NCI-H146 treated with DMSO at 0.1 percent for 48 hours (cell line): ENCODE data around the gene TBC1D9.

Experiments used
- DNase-seq: peaks from one replicate; lab custom pipeline; 2025; ENCODE audit not compliant: unreplicated experiment; lab: John Stamatoyannopoulos, UW

TBC1D9 gene

DNA sequence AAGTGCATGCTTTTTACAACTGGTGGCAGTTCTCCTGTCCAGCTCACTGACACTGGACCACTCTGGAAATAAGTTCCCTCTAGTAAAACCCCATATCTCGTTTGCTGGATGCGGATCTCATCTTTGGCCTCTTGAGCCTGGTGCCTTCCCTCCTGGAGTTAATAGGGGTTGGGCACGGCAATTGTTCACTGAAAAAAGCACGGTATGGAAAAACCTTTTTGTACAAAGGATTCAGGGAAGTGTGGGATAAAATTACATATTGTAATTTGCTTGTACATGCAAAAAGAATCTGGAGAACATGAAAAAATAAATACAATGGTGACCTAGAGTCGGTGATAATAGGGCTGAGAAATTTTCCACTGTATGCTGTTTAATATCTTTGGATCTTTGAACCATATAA is 30.6 kb downstream of the TBC1D9 start:
- no peak for DNase-seq

DNA sequence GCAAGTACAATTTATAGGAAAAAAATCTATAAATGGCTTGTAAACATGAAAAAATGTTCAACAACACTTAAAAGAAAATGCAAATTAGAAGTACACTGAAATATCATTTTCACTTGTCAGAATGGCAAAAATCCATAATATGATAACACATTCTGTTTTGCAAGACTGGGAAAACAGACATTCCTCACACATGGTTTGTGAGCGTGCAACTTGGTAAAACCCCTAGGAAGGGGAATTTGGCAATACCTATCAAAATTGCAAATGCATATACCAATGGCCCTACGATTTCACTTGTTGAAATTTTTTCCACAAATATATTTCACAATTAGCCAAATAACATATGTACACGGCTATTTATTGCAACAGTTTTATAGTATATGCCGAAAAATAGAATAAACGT is 31.4 kb downstream of the TBC1D9 start:
- DNase-seq: no peak

DNA sequence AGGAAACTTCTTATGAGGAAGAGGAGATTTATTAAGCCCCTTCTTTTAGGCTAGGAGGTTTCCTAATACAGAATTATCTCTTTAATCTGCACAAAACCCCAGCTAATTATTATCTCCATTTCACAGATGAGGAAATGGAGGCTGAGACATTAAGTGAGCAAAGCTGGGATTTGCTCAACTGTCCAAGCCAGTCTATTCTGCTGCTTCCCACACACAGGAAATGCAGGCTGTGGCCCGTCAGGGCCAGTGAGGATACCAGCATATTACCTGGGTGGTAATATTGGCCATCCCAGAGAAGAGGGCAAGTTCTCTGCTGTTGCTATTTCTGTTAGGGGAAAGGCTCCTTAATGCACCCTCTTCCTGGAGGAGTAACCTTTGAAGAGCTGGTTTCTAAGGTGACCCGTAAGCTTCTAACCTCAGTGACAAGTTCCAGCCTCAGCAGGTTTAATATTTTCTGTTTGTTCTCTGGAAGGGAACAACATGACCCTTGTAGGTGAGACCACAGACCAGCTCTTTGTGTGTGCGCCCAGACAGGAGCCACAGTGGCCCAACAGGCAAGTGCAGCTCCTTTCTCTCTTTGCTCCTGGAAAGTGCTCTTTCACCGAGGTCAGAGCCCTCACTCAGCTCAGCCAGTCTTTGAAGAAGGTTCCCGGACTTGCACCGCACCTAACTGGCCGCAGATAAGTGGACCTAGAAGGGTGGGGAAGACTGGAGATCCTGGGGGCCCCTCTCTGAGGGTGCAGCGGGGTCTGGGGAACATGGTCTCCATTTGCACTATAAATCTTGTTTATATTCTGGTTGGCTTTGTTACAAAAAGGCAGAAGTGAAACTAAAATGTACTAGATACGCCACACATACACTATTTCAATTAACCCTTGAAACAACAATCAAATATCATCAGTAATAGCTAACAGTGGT is 35.5 kb downstream of the TBC1D9 start:
- DNase-seq: no peak

DNA sequence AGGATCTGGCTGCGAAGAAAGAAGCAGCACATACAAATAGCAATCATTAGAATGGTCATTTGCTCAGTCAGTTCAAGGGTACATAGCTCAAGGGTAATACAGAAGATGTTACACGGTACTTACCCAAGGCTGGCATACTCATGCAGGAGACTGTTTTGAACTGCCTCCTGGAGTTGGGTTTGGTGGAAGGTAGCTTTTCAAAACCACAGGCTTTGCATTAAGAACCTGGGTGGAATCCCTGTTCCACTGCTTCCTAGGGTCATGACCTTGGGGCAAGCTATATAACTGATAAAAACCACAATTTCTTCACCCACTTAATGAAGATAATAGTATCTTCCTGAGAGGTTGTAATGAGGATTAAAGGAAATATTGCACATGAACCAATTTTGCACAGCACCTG is 36.5 kb downstream of the TBC1D9 start:
- DNase-seq: no peak

DNA sequence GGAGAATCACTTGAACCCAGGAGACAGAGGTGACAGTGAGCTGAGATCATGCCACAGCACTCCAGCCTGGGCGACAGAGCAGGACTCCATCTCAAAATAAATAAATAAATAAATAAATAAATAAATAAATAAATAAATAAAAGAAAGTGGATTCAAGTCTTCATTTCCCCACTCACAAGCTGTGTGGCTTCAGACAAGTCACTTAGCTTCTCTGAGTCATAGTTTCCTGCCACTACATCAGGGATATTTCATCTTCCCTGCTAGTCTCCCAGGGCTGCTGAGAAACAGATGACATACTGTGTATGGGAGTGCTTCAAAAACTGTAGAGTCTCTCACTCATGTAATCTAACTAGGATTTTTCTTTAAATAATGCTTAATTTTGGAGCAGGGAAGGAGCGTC is 37.2 kb downstream of the TBC1D9 start:
- no peak for DNase-seq

DNA sequence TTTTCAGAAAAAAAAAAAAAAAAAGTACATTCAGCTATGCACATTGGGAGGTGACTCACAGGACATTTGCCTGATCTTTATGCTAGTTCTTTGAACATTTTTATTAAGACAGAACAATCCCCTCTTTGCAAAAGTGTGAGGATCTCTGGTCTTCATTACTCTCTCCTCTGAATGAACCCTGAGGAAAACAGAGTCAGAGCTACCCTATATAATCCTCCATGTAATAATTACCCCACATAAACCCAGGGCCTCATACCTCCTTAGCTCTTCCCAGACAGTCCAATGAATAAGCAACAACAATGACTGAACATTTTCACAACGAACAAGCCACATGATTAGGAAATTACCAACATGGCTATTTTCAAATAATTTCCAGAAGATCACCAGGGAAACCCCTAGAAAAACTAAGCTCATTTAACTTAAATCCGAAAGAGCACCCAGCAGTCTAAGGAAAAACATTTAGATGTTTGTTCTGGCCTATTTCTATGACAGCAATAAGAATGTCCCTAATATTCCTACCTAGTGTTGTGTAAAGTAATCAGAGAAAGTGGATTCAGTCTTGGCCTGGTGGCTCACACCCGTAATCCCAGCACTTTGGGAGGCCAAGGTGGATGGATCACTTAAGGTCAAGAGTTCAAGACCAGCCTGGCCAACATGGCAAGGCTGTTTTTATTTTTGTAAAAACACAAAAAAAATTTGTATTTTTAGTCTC is 37.8 kb downstream of the TBC1D9 start:
- no peak for DNase-seq

DNA sequence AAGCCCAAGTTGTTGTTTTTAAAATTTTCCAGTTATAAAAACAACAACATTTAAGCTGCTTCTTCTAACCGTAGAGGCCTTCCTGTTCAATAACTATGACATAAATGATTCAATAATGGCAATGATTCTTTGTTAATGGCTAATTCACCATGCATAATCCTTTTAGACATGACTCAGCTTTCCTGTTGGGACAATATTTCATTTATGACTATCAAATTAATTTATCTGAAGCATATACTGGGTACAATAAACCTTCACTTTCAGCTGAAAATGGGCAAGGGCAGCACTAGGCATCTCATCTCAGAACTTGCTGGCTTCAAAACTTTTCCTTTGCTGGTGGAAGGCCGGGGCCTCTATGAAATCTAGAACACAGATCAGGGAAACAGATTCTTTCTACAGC is 38.9 kb downstream of the TBC1D9 start:
- DNase-seq: no peak

DNA sequence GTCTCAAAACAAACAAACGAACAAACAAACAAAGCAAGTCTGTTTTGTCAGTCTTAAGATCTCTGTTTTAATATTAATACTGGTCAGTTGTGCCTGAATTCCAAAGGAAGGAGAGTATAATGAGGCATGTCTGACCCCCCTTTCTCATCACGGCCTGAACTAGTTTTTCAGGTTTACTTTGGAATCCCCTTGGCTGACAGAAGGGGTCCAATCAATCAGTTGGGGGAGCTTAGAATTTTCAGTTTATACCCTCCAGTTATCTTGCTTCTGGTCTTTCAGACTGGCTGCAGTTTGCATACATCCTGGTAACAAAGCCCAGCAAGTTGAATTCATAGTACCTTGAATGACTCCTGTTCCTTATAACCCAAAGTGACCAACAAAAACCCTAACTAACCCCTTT is 41.1 kb downstream of the TBC1D9 start:
- no peak for DNase-seq

DNA sequence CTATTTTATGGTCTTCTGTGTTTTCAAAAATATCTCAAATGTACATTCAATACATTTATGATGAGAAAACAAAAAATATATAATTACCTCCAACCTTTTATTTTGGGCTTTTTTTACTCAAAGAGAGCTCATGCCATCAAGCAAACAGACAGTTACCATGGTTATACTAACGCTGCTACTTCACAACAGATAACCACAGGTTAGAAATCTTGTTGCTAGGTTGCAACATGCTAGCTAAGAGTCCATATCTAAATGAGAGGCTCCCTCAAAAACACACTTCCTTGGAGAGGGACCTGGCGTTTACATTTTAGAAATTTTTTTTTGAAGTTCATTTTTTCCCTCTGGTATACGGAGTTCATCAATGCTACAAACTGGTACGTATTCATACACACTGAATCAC is 44.3 kb downstream of the TBC1D9 start:
- DNase-seq: no peak

DNA sequence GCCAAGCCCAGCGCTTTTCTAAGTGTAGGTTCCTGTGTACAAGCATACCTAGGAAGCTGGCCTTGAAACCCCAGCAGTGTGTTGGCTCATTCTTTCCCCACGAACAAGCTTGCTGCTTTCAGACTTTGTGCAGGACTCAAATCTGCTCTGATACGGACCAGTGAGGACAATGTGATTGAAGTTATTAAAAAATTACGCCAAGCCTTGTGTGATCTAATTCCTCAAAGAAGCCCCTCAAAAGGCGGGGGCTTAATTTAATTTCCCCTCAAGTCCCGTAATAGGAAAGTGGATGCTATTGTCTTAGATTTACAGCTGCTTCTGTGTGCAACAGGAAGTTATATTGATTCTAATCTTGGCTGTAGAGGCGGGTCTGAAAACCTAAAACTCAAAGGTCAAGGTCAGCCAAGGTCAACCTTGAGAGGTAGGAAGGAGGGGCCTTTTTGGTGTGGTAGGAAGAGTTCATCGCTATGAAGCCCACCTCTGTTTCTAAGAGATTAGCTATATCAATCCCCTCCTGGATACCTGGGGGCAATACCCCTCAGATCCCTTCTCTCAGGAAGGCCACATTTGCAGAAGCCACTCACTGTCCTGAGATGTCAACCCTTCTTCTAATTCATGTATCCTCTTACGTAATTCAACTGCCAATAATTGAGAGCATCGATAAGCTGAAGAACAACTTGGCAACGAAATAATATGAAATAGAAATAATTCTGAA is 45.1 kb downstream of the TBC1D9 start:
- no peak for DNase-seq

DNA sequence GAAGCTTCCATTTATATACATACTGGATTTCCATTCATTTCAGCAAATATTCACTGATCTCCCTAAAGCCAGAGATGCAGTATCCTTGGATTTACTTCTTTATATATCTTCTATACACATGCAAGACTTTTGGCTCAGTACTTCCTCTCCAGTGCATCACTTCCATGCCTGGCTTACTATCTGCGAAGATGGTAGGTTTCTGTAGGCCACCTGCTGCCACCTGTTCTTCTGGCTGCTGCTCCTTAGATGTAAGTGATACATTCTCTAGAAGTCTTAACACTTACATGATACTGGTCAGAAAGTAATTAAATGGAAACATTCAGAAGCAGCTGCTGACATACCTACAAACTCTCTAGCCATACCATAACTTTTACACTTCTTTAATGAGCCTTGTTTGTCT is 48.9 kb downstream of the TBC1D9 start:
- no peak for DNase-seq

DNA sequence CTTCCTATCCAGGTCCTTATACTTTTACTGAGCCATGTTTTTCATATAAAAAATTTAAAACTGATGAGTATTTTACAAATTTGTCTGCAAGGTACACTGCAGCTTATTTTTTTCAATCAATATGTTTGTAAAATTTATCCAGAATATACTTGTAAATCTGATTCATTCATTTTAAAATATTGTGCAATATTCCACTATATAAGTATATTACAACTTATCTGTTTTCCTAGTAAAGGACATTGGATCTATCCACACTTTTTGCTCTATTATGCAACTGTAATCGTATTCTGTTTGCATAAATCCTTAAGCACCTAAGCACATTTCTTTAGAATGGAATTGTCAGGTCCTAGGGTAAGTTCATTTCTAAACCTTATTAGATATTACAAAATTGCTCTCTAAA is 49.5 kb downstream of the TBC1D9 start:
- no peak for DNase-seq

DNA sequence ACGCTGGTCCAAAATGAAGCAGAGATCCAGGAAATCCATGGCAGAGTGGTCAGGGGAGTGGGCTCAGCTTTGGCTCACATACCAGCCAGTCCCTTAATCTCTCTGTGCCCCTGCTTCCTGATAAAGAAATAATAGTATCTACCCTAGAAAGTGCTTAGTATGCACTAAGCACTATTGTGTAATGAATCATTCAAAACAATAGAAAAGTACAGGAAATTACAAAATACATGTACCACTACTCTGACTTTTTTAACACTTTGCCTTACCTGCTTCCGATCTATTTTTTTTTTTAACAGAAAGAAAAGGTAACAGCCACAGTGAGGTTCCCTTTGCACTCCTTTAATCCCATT is 49.9 kb downstream of the TBC1D9 start:
- DNase-seq: no peak

DNA sequence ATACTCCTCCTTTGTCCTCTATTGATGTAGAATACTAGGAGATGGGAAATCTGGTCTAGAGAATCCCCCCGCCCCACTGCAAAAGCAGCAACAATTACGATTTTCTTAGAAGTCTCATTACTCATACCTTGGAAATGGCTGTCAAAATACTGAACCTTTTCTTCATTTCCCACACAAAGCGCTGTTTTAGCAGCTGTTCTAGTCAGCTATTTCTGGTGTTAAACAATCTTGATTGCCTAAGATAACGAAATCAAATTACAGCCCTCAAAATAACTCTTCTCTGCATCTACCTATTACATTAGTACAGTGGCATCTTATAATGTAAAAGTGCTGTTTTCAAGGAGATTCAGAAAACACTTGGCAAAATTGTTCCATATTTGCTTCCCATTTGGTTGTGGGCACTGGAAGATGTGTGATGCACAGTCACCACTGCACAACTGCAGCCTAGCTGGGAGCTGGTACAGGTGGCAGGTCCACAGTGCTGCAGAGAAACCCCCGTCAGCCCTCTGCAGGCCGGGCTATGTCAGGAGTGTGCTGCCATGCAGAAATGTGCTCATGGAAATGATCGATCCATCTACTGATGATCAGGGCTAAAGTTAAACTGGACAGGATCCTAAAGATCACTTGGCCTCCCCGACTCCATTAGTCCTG is 50.4 kb downstream of the TBC1D9 start:
- DNase-seq: no peak

DNA sequence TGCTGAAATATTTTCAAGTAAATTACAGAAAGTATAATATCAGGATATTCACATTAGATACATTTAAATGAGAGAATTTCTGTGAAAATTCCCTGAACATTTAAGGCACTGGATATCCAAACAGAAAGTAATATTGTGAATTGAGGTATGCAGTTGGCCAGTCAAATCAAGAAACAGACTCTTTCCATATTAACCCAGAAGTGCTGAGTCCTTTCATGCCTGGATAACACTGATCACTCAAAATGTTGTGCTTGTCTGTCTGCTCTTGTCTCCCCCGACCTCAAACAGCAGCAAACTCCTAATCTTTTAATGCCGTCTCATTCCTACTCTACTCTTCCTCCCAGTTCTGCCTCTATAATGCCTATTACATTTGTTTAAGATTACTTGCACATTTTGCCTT is 51.2 kb downstream of the TBC1D9 start:
- DNase-seq: no peak

DNA sequence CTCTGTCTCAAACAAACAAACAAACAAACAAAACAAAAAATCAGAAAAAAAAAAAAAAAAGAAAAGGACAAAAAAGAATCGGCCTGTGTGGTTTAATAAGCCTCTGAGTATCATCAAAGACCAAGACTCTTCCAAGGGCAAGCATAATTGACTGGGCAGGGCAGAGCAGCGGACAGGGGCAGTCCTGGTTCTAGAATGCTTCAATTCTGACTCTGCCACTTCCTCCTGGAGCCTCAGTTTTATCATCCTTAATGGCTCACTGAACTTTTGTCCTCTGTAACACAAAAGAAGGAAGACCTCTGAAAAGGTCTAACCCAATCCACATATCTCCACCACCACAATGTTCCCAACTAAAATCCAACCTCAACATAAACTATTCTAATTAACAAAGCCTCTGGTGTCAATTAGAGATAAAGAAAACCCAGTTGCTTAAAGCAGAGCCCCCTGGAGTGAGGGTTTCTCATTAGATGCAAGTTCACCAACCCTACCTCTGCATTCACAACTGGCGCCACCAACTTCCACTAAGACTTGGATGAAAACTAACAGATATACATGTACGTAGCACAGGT is 51.7 kb downstream of the TBC1D9 start:
- DNase-seq: no peak

DNA sequence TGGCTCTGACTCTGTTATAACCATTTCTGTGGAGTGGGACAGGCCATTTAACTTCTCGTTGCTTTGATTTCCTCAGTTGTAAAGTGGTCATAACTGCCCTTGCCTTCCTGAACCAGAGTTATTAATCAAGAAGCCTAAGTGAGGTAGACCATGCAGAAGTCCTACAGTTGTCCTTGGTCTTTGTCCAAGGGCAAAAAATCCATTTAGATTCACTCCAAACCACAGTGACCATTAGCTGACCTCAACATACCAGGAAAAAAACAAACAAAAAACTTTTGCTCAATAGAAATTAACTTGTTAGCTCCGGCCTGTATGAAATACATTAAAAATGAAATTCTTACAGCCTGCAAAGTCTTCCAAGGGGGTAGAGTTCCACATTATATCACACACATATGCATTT is 52.7 kb downstream of the TBC1D9 start:
- no peak for DNase-seq

DNA sequence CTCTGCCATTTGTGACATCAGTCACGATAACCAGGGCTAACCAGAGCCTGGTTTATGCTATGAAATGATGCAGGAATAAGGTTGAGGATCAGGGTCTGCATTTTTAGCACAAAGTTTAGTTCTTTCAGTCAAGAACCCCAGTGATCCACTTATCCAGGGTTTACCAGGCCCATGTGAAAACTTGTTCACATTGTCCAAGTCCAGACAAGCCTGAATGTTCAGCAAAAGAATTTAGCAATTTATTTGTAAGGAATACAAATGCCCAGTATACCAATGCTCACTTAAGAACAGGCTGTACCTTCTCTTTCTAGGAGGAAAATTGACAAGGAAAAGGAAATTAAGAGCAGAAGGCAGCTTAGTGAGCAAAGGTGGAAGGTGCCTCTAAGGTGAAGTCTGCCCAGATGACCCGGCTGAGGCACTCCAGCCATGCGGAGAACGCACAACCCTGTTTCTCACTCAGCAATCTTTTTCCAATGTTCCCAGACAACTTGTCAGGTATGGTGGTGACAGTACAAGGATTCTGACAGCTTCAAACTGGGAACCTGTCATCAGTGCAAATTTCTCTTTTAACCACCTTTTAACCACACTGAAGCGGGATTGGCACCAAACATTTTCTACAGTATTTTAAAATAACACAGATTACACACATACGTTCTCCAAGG is 54.0 kb downstream of the TBC1D9 start:
- DNase-seq: no peak

DNA sequence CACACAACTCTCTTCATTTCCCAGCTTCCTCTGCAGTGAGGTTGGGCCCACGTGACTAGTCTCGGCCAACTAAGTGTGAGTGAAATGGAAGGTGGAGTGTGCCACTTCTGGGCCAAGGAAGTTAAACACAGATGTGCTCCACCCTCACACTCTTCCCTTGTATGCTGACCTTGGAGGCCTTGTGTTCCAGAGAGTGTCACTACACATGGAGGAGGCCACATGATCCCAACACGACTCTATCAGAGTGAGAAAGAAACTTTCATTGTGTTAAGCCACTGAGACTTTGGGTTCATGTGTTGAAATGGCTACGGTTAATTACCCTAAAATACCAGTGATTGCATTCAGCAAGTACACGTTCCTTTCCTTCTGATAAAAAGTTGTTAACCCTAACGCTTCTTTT is 55.1 kb downstream of the TBC1D9 start:
- no peak for DNase-seq

DNA sequence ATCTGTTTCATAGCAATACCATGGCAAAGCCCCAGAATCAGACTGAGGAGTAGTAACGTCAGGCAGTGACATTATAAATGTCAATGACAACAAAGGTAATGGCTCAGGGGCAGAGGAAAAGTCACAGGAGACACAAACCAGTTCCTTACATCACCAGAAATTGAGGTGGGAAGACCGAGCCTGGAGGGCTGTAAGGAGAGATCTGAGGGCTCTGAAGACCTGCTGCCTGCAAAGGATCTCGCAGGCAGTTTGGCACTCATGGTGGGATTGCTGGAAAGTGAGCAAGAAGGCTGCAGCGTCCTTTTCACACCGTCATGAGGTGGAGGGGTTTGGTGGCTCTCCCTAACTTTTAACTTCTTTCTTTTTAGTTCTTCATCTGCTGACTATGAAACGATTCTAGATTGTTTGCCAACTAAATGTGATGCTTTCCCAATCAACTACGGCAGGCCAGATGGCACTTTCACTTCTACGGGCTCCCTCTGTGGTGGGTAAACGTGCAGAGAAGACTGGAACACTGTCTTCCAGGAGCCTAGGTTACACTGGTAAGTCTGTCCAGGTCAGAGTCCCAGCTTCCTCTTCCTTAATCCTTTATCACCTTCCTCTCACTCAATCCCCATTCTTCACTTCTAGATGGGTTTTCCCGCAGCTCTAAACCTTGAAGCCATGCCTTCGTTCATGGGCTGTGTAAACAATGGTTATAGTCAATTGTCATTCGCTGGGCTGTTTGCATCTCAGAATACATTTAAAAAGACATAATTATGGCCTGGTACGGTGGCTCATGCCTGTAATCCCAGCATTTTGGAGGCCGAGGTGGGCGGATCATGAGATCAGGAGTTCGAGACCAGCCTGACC is 58.2 kb downstream of the TBC1D9 start:
- peak; percentile 14 for DNase-seq
